Astrocyte of the cerebellum (primary cell): ENCODE results near the gene CD81.

Experiments
- DNase-seq: peaks from one replicate; pipeline ENCODE4 v3.0.0-alpha.2; 2011; ENCODE audit warnings: low read depth
- H3K4me3 ChIP-seq: 2 replicates; pipeline ENCODE4 v1.5.1; 2011; ENCODE audit warnings: mild to moderate bottlenecking, low read depth, low read length, moderate library complexity
- in situ Hi-C: cut with HindIII; loops from 2 replicates; pipeline ENCODE4 v1.10.0; 2017; ENCODE audit warnings: low sequenced_read_pairs
- TF ChIP-seq, protein P1 (sequence below): IDR thresholded peaks from 2 replicates; pipeline ENCODE4 v1.5.1; 2012; ENCODE audit warnings: low read length, low read depth, moderate library complexity, mild to moderate bottlenecking; ENCODE audit errors: missing control alignments

The CD81 gene

DNA sequence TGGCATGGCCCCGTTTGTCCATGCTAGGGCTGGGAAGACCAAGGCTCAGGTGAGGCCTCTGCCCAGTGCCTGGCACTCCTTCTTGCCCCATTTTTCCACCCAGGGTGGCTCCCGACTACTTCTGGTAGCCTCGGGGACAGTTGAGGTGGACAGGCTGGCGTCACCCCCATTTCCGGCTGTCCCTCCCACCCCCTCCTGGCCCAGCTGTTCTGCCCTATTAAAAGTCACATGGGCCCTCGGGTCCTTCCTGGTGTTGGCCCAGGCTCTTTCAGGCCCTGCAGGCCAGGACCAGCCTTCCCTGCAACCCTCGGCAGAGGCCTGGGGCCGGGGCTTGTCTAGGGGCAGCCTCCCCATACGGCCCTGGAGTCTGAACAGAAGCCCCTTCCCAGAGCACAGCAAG is 9.5 kb downstream of the CD81 start:
- H3K4me3 ChIP-seq: no peak overlapping the region
- no peak for DNase-seq
- in situ Hi-C loops: no loop called here
- TF ChIP-seq, protein P1, sequence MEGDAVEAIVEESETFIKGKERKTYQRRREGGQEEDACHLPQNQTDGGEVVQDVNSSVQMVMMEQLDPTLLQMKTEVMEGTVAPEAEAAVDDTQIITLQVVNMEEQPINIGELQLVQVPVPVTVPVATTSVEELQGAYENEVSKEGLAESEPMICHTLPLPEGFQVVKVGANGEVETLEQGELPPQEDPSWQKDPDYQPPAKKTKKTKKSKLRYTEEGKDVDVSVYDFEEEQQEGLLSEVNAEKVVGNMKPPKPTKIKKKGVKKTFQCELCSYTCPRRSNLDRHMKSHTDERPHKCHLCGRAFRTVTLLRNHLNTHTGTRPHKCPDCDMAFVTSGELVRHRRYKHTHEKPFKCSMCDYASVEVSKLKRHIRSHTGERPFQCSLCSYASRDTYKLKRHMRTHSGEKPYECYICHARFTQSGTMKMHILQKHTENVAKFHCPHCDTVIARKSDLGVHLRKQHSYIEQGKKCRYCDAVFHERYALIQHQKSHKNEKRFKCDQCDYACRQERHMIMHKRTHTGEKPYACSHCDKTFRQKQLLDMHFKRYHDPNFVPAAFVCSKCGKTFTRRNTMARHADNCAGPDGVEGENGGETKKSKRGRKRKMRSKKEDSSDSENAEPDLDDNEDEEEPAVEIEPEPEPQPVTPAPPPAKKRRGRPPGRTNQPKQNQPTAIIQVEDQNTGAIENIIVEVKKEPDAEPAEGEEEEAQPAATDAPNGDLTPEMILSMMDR: no peak

DNA sequence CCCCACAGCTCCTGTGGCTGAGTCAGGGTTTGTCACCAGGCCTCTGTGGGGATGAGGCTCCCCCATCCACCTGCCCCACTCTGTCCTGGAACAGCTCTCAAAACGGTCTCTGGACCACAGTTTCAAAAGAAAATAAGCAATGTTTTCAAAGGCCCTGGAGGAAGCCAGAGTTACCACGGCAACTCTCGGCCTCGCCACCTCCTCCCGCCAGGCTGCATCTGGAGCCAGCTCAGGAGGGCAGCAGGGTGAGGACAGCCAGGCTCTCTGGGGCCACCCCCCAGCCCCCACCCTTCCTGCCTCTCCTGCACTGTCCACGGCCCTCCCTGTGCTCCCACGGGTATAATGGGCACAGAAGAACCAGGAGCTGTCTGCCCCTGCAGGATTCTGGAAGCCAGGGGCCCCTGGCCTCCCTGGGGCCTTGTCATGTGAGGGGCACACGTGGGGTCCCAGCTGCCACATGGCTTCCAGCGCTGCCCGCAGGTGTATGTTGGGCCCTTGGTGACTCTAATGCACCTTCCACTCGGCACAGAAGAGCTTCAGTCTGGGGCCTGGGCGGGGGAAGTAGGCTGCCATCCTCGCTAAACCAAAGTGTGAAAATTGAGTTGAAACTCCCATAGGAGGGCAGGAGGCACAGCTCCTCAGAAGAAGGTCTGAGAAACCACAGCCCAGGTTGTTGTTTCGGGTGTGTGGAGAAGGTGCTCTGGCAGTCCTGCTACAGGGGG is 10.3 kb downstream of the CD81 start:
- in situ Hi-C loops: no loop called here
- no peak overlapping the region for H3K4me3 ChIP-seq
- DNase-seq: no peak
- TF ChIP-seq, protein P1: no peak

DNA sequence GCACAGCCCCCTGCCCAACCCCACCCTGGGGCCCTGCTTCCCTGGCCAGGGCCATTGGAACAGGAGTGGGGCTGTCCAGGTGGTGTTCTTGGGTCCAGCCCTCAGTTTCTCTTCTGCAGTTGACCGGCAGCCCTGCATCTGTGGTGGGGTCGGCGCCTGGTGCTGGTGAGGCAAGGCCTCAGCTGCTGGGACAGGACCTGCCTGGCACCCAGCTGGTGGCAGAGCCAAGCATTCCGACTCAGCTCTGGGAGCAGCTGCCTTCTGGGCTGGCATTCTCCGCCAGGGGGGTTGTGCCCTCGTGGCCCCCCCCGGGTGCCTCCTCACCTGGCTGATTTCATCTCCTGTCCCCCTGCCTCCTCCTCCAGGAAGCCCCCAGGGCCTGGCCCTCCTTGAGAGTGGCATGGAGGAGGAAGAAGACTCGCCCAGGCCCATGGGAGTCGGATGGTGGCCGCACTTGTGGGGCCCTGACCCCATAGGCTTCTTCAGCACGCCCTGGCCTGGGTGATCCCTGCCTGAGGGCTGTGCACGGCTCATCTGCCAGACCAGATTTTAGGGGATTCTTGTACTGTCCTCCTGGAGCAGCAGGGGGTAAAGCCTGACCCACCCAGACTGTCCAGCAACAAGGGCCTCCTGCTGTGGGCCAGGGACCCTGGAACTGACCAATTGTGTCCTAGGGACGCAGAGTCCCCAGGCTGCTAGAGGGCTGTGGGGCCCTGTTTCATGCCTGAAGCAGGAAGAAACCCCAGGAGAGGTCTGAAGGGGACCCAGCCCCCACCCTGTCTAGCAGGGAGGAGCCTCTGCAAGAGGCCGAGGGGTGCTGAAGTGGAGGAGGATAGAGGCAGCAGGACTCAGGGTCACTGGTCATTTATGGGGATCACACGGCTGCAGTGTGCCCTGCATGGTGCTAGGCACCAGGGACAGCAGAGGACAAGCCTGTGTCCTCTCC is 11.6 kb downstream of the CD81 start:
- DNase-seq: no peak
- no peak overlapping the region for H3K4me3 ChIP-seq
- in situ Hi-C loops: no loop called here
- TF ChIP-seq, protein P1: peak; percentile 6

DNA sequence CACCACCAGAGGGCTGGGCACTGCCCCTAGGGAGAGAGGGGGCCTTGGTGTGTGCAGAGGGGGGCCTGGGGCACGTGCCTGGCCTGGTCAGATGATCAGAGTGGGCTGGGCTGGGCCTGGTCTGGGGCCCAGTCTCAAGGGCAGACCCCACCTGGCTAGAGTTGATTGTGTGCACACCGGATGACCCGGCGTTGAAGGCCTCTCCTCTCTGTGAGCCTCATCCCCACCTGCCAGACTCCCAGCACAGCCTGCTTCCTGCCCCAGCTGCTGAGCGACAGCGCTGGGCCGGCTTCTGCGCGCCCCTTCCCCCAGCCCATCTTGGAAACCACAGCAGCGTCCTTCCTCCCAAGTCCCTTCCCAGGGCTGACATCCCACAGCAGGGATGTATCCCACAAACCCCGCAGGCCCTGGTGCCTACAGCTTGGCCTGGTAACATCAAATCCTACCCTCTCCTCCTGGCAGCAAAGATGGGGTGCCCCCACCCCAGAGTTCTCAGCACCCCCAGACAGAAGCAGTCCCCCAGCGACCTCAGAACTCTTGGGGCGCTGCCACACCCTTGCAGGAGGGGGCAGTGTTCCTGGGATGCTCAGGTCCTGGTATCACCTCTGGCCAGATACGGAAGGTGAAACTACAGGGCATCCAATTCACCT is 12.4 kb downstream of the CD81 start:
- H3K4me3 ChIP-seq: no peak overlapping the region
- in situ Hi-C loops: no loop called here
- DNase-seq: no peak
- TF ChIP-seq, protein P1: no peak

DNA sequence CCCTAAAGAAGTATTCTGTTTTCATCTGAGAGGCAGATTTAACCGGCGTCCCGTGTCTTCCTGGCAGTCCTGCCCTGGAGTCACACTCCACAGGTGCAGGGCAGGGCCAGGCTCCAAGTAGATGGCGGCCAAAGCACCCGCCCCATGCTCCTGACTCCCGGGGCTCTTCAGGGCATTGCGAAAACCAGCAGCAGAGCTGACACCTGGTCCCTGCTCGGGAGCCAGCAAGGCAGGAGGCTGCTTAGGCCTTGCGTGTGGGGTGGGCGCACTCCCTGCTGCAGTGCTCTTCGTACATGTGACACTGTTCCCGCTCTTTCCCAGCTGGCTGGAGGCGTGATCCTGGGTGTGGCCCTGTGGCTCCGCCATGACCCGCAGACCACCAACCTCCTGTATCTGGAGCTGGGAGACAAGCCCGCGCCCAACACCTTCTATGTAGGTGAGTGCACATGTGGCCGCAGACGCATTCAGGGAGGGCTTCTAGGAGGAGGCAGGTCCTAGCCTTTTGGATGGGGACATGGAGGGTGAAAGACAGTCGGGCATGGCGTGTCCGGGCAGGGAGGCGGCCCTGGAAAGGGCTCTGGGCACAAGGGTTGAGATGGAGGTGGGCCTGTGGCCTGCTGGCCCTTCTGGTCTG is 13.1 kb downstream of the CD81 start:
- DNase-seq: no peak
- in situ Hi-C loops: no loop called here
- no peak overlapping the region for H3K4me3 ChIP-seq
- TF ChIP-seq, protein P1: no peak

DNA sequence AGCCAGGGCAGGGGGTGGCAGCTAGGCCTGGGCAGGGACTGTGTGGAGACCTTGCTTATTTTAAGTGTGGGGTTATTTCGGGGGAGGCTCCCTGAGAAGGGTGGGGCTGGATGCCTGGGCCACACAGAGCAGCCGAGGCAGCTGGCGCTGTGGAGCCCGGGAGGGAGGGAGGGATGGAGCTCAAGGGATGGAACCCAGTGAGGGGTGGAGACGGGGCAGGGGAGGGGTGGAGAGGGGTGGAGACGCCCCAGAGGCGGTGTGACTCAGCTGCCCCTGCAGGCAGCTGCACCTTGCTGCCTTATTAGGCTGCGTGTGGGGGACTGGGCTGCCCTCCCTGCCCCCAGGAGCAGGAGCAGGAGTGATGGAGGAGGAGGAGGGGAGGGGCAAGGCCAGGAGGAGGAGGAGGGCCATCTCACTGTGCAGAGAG is 13.6 kb downstream of the CD81 start:
- in situ Hi-C loops: no loop called here
- DNase-seq: no peak
- TF ChIP-seq, protein P1: no peak
- no peak overlapping the region for H3K4me3 ChIP-seq
